ENCODE measurements around the gene CNKSR3.

Gene CNKSR3

GRCh38 chr6:154352898-154353585 lies 157.4 kb downstream of the CNKSR3 start:
- DNase-seq (ENCODE audit: low read depth, low spot score) = no peak

GRCh38 chr6:154350293-154350692 lies 160.2 kb downstream of the CNKSR3 start:
- no peak for DNase-seq (ENCODE audit: low read depth, low spot score)

GRCh38 chr6:154347981-154348380 lies 162.5 kb downstream of the CNKSR3 start:
- DNase-seq (ENCODE audit: low read depth, low spot score) = no peak

GRCh38 chr6:154345811-154346210 lies 164.7 kb downstream of the CNKSR3 start:
- DNase-seq (ENCODE audit: low read depth, low spot score) = no peak

GRCh38 chr6:154343473-154344308 lies 166.8 kb downstream of the CNKSR3 start:
- peak; percentile 88 for DNase-seq (ENCODE audit: low read depth, low spot score)

GRCh38 chr6:154341871-154342270 lies 168.6 kb downstream of the CNKSR3 start:
- no peak for DNase-seq (ENCODE audit: low read depth, low spot score)

- DNase-seq (ENCODE audit: low read depth, low spot score) = no peak
These were observed 169.1 kb downstream of the CNKSR3 start for GRCh38 chr6:154341336-154341735.

Measured in iPS DF 19.7 (cell line).